Osteocyte (in vitro differentiated cells): Measurements from ENCODE around the gene CRADD. TPM values are rescaled to one million over a fixed set of nuclear protein-coding genes. Genes with fewer than 3 reads are reported as not detected.
"Not testable (repeated sequence)": the region's sequence is repeated elsewhere in the genome, so short reads cannot be mapped to it uniquely, and the experiment has no call there.

Experiments
- DNase-seq: peaks from one replicate; pipeline ENCODE4 v3.0.0; 2021; ENCODE audit warnings: mixed read lengths; ENCODE audit not compliant: unreplicated experiment; ENCODE audit errors: extremely low spot score
- H3K27ac Mint-ChIP-seq: one replicate; pipeline ENCODE4 v1.8.0; 2021; ENCODE audit warnings: mild to moderate bottlenecking, mixed read lengths; ENCODE audit not compliant: unreplicated experiment
- H3K27me3 Mint-ChIP-seq: one replicate; pipeline ENCODE4 v1.8.0; 2021; ENCODE audit warnings: mixed read lengths; ENCODE audit not compliant: unreplicated experiment
- H3K36me3 Mint-ChIP-seq: one replicate; pipeline ENCODE4 v1.8.0; 2021; ENCODE audit warnings: mixed read lengths; ENCODE audit not compliant: unreplicated experiment
- H3K4me1 Mint-ChIP-seq: one replicate; pipeline ENCODE4 v1.8.0; 2021; ENCODE audit warnings: mixed read lengths; ENCODE audit not compliant: unreplicated experiment
- H3K4me3 Mint-ChIP-seq: one replicate; pipeline ENCODE4 v1.8.0; 2021; ENCODE audit warnings: mild to moderate bottlenecking, moderate library complexity, mixed read lengths; ENCODE audit not compliant: unreplicated experiment
- H3K9me3 Mint-ChIP-seq: one replicate; pipeline ENCODE4 v1.8.0; 2021; ENCODE audit warnings: mixed read lengths; ENCODE audit not compliant: unreplicated experiment
- CTCF ChIP-seq: fragments of 200-600 bp; sonication (generic); IDR thresholded peaks from 2 replicates; pipeline ENCODE4 v1.5.0; 2021; ENCODE audit warnings: antibody characterized with exemption, mild to moderate bottlenecking, moderate library complexity
- total RNA-seq: library from RNA; stranded (reverse); gene quantifications from 2 replicates; pipeline ENCODE4 v1.2.1, GENCODE V29; 2021

Gene CRADD
- total RNA-seq, 1 donor from 2014 or later: 13.8 TPM

DNA sequence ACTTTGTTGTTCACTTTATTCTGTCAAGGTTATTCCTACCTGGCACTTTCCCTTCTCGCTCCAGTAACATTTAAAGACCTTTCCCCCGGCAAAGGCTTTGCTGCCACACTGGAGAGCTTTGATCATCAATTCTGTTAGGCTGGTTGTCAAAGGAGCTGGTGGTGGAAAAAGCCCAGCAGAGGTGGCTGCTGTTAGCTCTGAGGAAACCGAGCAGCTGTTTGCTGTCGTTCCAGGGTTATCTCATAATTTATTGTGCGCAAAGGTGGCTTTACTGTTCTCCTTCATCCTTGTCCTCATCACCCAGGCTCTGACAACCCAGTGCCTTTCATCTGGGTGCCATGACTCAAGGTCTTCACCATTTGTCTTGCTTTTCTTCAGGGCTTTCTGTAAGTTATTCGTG, 38.2 kb upstream of the CRADD start:
- no peak overlapping the region for H3K27ac Mint-ChIP-seq
- TF ChIP-seq CTCF: no peak
- H3K9me3 Mint-ChIP-seq: no peaks in the 10 kb centered on the region
- peaks cover 14% of the 10 kb centered on the region for H3K27me3 Mint-ChIP-seq
- no peak overlapping the region for H3K4me3 Mint-ChIP-seq
- H3K36me3 Mint-ChIP-seq: no peaks in the 10 kb centered on the region
- H3K4me1 Mint-ChIP-seq: peaks cover 7% of the 10 kb centered on the region
- peak; percentile 30 for DNase-seq

- no peak for TF ChIP-seq CTCF
- Mint-ChIP-seq H3K27ac (no peak overlapping the region), H3K4me1 (peaks cover 2% of the 10 kb centered on the region), H3K36me3 (no peaks in the 10 kb centered on the region), H3K27me3 (peaks cover 14% of the 10 kb centered on the region), H3K9me3 (no peaks in the 10 kb centered on the region), H3K4me3 (no peak overlapping the region)
- peak; percentile 13 for DNase-seq
Observed at GRCh38 chr12:93639406-93639805, 37.8 kb upstream of the CRADD start.

DNA sequence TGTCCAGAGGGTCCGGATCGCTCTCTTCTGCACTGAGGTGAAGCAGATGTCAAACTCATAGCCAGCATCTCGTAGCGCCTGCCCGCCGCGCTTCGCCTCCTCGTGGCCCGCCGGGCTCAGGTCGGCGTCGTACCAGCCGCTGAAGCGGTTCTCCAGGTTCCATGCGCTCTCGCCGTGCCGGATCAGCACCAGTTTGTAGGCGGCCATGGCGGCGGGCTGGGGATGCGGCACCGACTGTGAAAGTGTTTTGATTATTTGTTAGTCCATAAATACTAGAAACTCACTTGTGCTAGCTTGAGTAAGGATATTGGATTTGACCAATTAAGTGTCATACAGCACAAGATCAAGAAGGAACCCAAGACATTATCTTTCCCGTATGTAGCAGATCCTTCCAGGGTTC, 35.8 kb upstream of the CRADD start:
- not testable (repeated sequence) for H3K36me3 Mint-ChIP-seq, H3K9me3 Mint-ChIP-seq, DNase-seq, H3K4me1 Mint-ChIP-seq, H3K27ac Mint-ChIP-seq, H3K4me3 Mint-ChIP-seq
- peaks cover 14% of the 10 kb centered on the region for H3K27me3 Mint-ChIP-seq

DNA sequence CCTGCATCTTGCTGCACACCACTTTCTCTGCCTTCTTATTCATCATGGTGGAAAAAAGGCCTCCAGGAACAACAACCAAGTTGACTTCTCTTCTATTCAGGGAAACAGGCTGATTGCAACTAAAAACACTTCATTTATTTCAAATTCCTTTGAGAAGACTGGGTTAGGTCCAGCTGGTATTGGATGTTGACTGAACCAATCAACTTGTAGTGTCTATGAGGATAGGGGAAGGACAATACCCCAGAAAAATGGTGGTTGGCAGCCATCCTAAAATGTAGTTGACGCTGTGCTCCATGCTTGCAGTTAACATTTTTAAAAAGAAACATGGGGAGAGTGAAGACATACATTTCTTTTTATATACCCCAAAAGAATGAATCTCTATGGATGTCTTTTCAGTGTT, 34.4 kb upstream of the CRADD start:
- H3K9me3 Mint-ChIP-seq: no peaks in the 10 kb centered on the region
- no peaks in the 10 kb centered on the region for H3K36me3 Mint-ChIP-seq

GRCh38 chr12:93645702-93646101, 31.5 kb upstream of the CRADD start:
- DNase-seq: no peak
- H3K4me1 Mint-ChIP-seq: no peaks in the 10 kb centered on the region
- H3K36me3 Mint-ChIP-seq: no peaks in the 10 kb centered on the region

More for the DNA sequence above, 34.4 kb upstream of the CRADD start:
- Mint-ChIP-seq H3K4me1 (no peaks in the 10 kb centered on the region), H3K4me3 (no peak overlapping the region), H3K27me3 (peaks cover 14% of the 10 kb centered on the region), H3K27ac (no peak overlapping the region)
- no peak for TF ChIP-seq CTCF
- no peak for DNase-seq

More at GRCh38 chr12:93645702-93646101, 31.5 kb upstream of the CRADD start:
- Mint-ChIP-seq H3K9me3 (no peaks in the 10 kb centered on the region), H3K27ac (no peak overlapping the region), H3K4me3 (no peak overlapping the region), H3K27me3 (no peaks in the 10 kb centered on the region)
- TF ChIP-seq CTCF: no peak
